Liver (tissue), 9 donors: ENCODE results near the gene GNB1. TPM values are rescaled to one million over a fixed set of nuclear protein-coding genes. Genes with fewer than 3 reads are reported as not detected.
A peak's percentile ranks its signal among the peaks of the same experiment; 100 is the strongest.

Experiments used
- DNase-seq: peaks from one replicate; pipeline ENCODE4 v3.0.0-alpha.2; 2017; ENCODE audit warnings: low spot score
- H3K27ac ChIP-seq, 2 donors: one replicate each; pipeline ENCODE4 v1.7.0; 2013; ENCODE audit warnings: inconsistent platforms in 2 of 2, low read length in 2 of 2, control low read depth in 1 of 2, low read depth in 1 of 2, mild to moderate bottlenecking in 1 of 2
- H3K27me3 ChIP-seq, 4 donors: one replicate each; pipeline versions ENCODE4 v1.6.1 to v1.7.0; 2013; ENCODE audit warnings: low read length in 3 of 4, inconsistent platforms in 1 of 4, mild to moderate bottlenecking in 1 of 4, moderate library complexity in 1 of 4; ENCODE audit not compliant: control insufficient read depth in 4 of 4, insufficient read depth in 4 of 4
- H3K36me3 ChIP-seq, 4 donors: one replicate each; pipeline versions ENCODE4 v1.6.1 to v1.7.0; 2013; ENCODE audit warnings: low read length in 3 of 4, mild to moderate bottlenecking in 3 of 4, low read depth in 1 of 4, moderate library complexity in 1 of 4; ENCODE audit not compliant: control insufficient read depth in 4 of 4, insufficient read depth in 3 of 4
- H3K4me1 ChIP-seq, 4 donors: one replicate each; pipeline versions ENCODE4 v1.6.1 to v1.7.0; 2013; ENCODE audit warnings: low read length in 3 of 4, mild to moderate bottlenecking in 3 of 4, moderate library complexity in 1 of 4; ENCODE audit not compliant: control insufficient read depth in 4 of 4, insufficient read depth in 4 of 4
- H3K4me3 ChIP-seq, 3 donors: one replicate each; pipeline versions ENCODE4 v1.6.1 to v1.7.0; 2013; ENCODE audit warnings: low read length in 3 of 3, control low read depth in 1 of 3, low read depth in 1 of 3, mild to moderate bottlenecking in 1 of 3
- H3K9ac ChIP-seq, 2 donors: one replicate each; pipeline ENCODE4 v1.7.0; 2013; ENCODE audit warnings: low read length in 2 of 2, mild to moderate bottlenecking in 2 of 2, moderate library complexity in 2 of 2, control low read depth in 1 of 2, low read depth in 1 of 2
- H3K9me3 ChIP-seq, 4 donors: one replicate each; pipeline versions ENCODE4 v1.6.1 to v1.7.0; 2013; ENCODE audit warnings: low read length in 3 of 4; ENCODE audit not compliant: control insufficient read depth in 4 of 4
- ATF3 ChIP-seq: IDR thresholded peaks from 2 replicates; pipeline ENCODE4 v1.6.1; 2016; ENCODE audit warnings: antibody characterized with exemption
- CTCF ChIP-seq: fragments of 150-350 bp; IDR thresholded peaks from 2 replicates; pipeline ENCODE4 v1.5.1; 2017; ENCODE audit warnings: improper control_type of control experiment, low read depth, low read length; ENCODE audit not compliant: missing input control
- EGR1 ChIP-seq, 2 donors: IDR thresholded peaks; 2 replicates each; pipeline ENCODE4 v1.6.1; 2016 to 2018; ENCODE audit warnings: antibody characterized with exemption in 2 of 2, low read depth in 2 of 2
- FOXA1 ChIP-seq: IDR thresholded peaks from 2 replicates; pipeline ENCODE4 v1.6.1; 2016; ENCODE audit warnings: antibody characterized with exemption
- FOXA2 ChIP-seq: IDR thresholded peaks from 2 replicates; pipeline ENCODE4 v1.6.1; 2016; ENCODE audit warnings: antibody characterized with exemption
- GABPA ChIP-seq, 2 donors: IDR thresholded peaks in 1 of 2; conservative IDR thresholded peaks in 1 of 2; 2 replicates each; pipeline ENCODE4 v1.6.1; 2016; ENCODE audit warnings: antibody characterized with exemption in 2 of 2, mild to moderate bottlenecking in 1 of 2, moderate library complexity in 1 of 2
- HNF4A ChIP-seq, 2 donors: conservative IDR thresholded peaks; 2 replicates each; pipeline ENCODE4 v1.6.1; 2016; ENCODE audit warnings: antibody characterized with exemption in 2 of 2, mild to moderate bottlenecking in 2 of 2
- HNF4G ChIP-seq: IDR thresholded peaks from 2 replicates; pipeline ENCODE4 v1.6.1; 2016; ENCODE audit warnings: antibody characterized with exemption
- JUND ChIP-seq, 2 donors: IDR thresholded peaks; 2 replicates each; pipeline ENCODE4 v1.6.1; 2016; ENCODE audit warnings: antibody characterized with exemption in 2 of 2
- MAX ChIP-seq: IDR thresholded peaks from 2 replicates; pipeline ENCODE4 v1.6.1; 2016; ENCODE audit warnings: antibody characterized with exemption
- NR2F2 ChIP-seq: IDR thresholded peaks from 2 replicates; pipeline ENCODE4 v1.6.1; 2016; ENCODE audit warnings: antibody characterized with exemption
- RAD21 ChIP-seq, 2 donors: IDR thresholded peaks; 2 replicates each; pipeline ENCODE4 v1.6.1; 2016; ENCODE audit warnings: antibody characterized with exemption in 2 of 2, mild to moderate bottlenecking in 2 of 2
- REST ChIP-seq: IDR thresholded peaks from 2 replicates; pipeline ENCODE4 v1.6.1; 2016; ENCODE audit warnings: antibody characterized with exemption, mild to moderate bottlenecking
- RXRA ChIP-seq, 2 donors: IDR thresholded peaks; 2 replicates each; pipeline ENCODE4 v1.6.1; 2017 to 2018; ENCODE audit warnings: antibody characterized with exemption in 2 of 2, mild to moderate bottlenecking in 1 of 2
- SP1 ChIP-seq: IDR thresholded peaks from 2 replicates; pipeline ENCODE4 v1.6.1; 2018; ENCODE audit warnings: antibody characterized with exemption, mild to moderate bottlenecking
- TAF1 ChIP-seq: conservative IDR thresholded peaks from 2 replicates; pipeline ENCODE4 v1.6.1; 2016; ENCODE audit warnings: antibody characterized with exemption, mild to moderate bottlenecking
- YY1 ChIP-seq: IDR thresholded peaks from 2 replicates; pipeline ENCODE4 v1.6.1; 2016; ENCODE audit warnings: antibody characterized with exemption, mild to moderate bottlenecking
- ZBTB33 ChIP-seq: IDR thresholded peaks from 2 replicates; pipeline ENCODE4 v1.6.1; 2016; ENCODE audit warnings: antibody characterized with exemption
- whole genome bisulfite sequencing: extraction: QIAGEN DNeasy Blood & Tissue Kit; methylation state at CpG from one replicate; pipeline ENCODE4 v1.1.7; 2013; 5-methylcytosine and 5-hydroxymethylcytosine counted together
- polyA plus RNA-seq, 2 donors: library from polyadenylated mRNA; stranded (reverse) in 1 of 2; unstranded in 1 of 2; fragments of 200-250 nt in 1 of 2; fragments of >200 nt in 1 of 2; fragmentation: Nextera tagmentation in 1 of 2; extraction: Ambion mirVana in 1 of 2; gene quantifications; one replicate each; pipeline versions ENCODE4 v1.2.1 to v1.2.3, GENCODE V29; 2013 to 2015
- total RNA-seq, 2 donors: library from RNA; depleted of rRNA; stranded (reverse); fragments of >200 nt; gene quantifications; one replicate each; pipeline ENCODE4 v1.2.3, GENCODE V29; 2014
- donor health status: healthy.
- donor health status: healthy.
- donor health status: healthy.
- donor health status: healthy.
- donor health status: healthy.

The GNB1 gene
- total and polyA plus RNA-seq, 4 donors, result 22.3 to 68.5 (median 52.7) TPM

- Histone ChIP-seq H3K4me3 (peak overlapping the region in 2 of 3 donors; percentile 26 to 61), H3K4me1 (peaks cover 16 to 48% (median 34%) of the 10 kb centered on the region in 4 donors), H3K36me3 (peaks cover 12 to 36% (median 20%) of the 10 kb centered on the region in 4 donors), H3K27ac (peak overlapping the region; percentile 88 to 89), H3K9ac (peak overlapping the region; percentile 66 to 74), H3K27me3 (no peaks in the 10 kb centered on the region), H3K9me3 (no peaks in the 10 kb centered on the region)
- DNase-seq, result no peak
- WGBS, result 43% methylated on average over 27 of the region's 27 CpGs
- TF ChIP-seq RAD21 (IDR thresholded peaks at IDR 0.05) (peak; percentile 64 to 69), HNF4A (conservative IDR thresholded peaks at IDR 0.05) (peak; percentile 57 to 73), CTCF (no peak), JUND (IDR thresholded peaks at IDR 0.05) (peak in 1 of 2 donors; percentile 8), FOXA2 (no peak), ATF3 (no peak), RXRA (IDR thresholded peaks at IDR 0.05) (peak; percentile 83 to 94), NR2F2 (peak; percentile 46), ZBTB33 (no peak), TAF1 (peak; percentile 43), EGR1 (IDR thresholded peaks at IDR 0.05; ENCODE audit: low read depth in 2 of 2) (peak; percentile 43 to 72), GABPA (IDR thresholded peaks at IDR 0.05 in 1 of 2, conservative IDR thresholded peaks at IDR 0.05 in 1 of 2) (peak in 1 of 2 donors; percentile 43), REST (no peak), SP1 (peak; percentile 94), FOXA1 (peak; percentile 29), MAX (peak; percentile 89), HNF4G (no peak), YY1 (peak; percentile 78)
Measured at GRCh38 chr1:1758059-1758621, 132.7 kb downstream of the GNB1 start.
